ELF-1 (cell line): ENCODE measurements around the gene PAM16.
A peak's percentile ranks its signal among the peaks of the same experiment; 100 is the strongest.

Experiments
- DNase-seq: peaks from one replicate; pipeline ENCODE4 v3.0.0-alpha.2; 2016; ENCODE audit warnings: low read depth, low spot score

Gene PAM16

DNA sequence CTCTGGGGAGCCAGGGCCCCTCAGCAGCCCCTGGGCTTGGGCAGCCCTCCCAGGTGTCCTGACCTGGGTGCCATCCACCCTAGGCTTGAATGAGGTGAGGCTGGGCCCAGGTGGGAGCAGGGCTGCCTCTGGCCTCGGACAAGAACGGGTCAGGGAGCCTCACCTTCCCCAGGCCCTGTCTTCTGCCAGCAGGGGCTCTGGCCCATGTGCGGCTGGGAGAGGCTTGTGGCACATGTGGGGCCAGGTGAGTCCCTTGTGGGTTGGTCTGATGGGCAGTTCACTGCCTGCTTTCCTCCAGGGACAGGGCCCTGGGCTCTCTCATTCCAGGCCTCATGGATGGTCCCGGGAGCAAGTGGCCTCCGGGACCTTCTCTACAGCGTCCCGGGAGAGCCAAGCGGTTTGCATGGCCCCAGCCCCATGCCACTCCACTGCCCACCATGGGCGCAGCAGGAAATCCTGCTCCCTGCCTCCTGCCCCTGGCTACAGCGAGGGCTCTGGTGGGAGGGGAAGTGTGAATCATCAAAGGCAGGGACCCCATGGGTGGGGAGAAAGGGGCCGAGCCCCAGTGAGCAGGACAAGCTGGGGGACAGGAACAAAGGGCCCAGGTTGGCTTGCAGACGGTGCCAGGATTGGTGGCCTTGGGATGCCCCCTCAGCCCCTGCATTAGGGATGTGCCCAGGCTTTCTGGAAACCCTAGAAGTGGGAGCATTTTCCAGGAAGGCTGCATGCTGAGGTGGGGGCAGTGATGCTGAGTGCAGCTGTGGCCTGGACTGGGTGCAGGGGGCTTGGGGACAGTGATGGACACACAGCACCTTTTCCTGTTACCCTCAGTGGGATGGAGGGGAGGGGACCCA is 32.7 kb upstream of the PAM16 start:
- DNase-seq, result no peak

DNA sequence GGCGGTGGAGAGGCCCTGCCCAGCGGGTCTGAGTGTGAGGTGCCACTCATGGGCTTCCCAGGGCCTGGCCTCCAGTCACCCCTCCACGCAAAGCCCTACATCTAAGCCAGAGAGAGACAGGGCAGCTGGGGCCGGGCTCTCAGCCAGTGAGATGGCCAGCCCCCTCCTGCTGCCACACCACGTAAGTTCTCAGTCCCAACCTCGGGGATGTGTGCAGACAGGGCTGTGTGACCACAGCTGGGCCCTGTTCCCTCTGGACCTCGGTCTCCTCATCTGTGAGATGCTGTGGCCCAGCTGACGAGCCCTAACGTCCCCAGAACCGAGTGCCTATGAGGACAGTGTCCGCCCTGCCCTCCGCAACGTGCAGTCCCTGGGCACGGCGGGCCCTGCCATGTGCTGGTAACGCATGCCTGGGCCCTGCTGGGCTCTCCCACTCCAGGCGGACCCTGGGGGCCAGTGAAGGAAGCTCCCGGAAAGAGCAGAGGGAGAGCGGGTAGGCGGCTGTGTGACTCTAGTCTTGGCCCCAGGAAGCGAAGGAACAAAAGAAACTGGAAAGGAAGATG is 31.8 kb upstream of the PAM16 start:
- DNase-seq, result no peak

DNA sequence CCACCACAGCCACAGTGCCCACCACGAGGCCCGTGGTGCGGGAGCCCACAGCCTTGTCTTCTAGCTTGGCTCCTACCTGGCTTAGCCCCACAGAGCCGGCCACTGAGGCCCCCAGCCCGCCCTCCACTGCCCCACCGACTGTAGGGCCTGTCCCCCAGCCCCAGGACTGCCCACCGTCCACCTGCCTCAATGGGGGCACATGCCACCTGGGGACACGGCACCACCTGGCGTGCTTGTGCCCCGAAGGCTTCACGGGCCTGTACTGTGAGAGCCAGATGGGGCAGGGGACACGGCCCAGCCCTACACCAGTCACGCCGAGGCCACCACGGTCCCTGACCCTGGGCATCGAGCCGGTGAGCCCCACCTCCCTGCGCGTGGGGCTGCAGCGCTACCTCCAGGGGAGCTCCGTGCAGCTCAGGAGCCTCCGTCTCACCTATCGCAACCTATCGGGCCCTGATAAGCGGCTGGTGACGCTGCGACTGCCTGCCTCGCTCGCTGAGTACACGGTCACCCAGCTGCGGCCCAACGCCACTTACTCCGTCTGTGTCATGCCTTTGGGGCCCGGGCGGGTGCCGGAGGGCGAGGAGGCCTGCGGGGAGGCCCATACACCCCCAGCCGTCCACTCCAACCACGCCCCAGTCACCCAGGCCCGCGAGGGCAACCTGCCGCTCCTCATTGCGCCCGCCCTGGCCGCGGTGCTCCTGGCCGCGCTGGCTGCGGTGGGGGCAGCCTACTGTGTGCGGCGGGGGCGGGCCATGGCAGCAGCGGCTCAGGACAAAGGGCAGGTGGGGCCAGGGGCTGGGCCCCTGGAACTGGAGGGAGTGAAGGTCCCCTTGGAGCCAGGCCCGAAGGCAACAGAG is 31.0 kb upstream of the PAM16 start:
- no peak for DNase-seq

DNA sequence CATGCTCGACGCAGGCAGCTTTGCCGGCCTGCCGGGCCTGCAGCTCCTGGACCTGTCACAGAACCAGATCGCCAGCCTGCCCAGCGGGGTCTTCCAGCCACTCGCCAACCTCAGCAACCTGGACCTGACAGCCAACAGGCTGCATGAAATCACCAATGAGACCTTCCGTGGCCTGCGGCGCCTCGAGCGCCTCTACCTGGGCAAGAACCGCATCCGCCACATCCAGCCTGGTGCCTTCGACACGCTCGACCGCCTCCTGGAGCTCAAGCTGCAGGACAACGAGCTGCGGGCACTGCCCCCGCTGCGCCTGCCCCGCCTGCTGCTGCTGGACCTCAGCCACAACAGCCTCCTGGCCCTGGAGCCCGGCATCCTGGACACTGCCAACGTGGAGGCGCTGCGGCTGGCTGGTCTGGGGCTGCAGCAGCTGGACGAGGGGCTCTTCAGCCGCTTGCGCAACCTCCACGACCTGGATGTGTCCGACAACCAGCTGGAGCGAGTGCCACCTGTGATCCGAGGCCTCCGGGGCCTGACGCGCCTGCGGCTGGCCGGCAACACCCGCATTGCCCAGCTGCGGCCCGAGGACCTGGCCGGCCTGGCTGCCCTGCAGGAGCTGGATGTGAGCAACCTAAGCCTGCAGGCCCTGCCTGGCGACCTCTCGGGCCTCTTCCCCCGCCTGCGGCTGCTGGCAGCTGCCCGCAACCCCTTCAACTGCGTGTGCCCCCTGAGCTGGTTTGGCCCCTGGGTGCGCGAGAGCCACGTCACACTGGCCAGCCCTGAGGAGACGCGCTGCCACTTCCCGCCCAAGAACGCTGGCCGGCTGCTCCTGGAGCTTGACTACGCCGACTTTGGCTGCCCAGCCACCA is 30.2 kb upstream of the PAM16 start:
- DNase-seq, result no peak

DNA sequence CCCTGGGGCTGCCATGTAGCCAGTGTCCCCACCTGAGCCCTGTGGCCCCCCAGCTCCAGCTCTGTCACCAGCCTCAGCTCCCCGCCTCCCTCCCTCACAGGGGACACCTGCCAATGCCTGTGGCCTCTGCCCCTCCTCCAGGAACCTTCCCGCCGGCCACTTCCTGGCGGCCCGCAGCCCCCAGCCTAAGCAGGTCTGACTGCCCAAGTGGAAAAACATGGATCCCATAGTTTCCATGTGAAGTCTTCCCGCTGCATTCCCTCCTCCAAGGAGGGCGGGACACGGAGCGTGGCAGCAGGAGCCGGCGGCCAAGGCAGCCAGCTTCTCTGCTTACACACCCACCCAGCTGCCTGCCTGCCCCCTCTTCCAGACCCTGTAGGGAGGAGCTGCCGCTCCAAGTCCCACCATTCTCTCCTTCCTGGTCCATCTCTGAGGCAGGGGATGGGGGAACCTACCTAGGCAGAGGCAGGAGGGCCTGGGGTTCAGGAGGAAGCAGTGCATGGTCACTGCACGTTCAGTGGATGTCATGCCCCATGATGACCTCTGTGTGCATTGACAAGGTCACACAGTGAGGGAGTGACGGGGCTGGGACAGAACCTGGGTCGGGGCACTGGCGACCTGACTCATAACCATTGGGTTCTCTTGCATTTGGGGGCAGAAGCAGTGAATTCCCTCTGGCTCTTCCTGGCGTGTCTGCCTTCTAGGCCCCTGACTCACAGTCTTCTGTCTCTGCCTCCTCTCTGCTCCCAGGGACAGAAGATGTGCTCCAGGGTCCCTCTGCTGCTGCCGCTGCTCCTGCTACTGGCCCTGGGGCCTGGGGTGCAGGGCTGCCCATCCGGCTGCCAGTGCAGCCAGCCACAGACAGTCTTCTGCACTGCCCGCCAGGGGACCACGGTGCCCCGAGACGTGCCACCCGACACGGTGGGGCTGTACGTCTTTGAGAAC is 29.3 kb upstream of the PAM16 start:
- no peak for DNase-seq

DNA sequence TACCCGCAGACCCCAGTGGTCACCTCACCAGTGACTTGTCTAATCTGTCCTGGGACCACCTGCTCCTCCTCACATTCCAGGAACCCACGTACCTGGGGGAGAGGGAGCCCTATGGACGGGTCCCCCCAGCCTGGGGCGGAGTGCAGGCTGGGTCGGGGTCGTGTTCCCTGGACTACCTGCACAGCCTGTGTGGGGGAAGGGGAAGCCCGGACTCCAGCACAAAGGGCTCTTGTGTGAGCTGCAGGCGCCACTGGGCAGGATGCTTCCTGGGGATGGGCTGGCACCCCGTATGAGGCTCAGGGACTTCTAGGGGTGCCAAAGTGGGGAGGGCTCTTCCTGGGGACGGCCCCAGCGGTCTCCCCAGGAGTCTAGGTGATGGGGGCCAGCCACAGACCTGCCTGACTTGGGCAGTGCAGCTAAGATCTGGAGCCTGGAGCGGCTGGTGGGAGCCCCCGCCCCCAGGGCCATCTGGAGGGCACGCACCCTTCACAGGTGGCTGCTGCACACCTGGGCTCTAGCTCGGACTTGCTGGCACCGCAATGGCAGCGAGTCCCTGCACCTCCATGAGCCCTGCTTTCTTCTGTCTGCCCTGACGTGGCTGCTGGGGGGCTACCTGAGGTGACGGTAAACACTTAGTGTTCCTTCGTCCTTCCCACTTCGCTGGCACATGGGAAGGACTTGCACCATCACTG is 28.0 kb upstream of the PAM16 start:
- no peak for DNase-seq

DNA sequence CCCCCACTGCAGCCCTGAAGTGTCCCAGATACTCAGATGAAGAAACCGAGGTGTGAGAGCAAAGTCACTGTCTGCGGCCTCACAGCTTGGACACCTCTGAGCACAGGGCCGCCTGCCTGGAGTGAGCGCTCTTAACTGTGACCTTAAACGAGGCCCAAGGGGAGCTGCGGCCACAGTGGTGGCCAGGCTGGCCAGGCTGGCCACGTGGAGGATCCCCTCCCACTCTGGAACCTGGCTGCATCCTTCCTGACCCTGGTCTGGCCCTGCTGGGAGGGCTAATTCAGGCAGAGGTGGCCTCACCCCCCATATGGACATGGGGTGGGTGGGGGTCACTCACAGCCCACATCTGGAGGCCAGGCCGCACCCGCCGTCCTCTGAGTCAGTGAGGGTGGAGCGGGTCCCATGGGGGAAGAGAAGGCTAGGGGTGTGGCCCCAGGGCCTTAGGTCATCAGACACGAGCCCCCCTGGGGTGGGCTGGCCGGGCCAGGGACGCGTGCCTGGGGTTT is 27.1 kb upstream of the PAM16 start:
- no peak for DNase-seq

DNA sequence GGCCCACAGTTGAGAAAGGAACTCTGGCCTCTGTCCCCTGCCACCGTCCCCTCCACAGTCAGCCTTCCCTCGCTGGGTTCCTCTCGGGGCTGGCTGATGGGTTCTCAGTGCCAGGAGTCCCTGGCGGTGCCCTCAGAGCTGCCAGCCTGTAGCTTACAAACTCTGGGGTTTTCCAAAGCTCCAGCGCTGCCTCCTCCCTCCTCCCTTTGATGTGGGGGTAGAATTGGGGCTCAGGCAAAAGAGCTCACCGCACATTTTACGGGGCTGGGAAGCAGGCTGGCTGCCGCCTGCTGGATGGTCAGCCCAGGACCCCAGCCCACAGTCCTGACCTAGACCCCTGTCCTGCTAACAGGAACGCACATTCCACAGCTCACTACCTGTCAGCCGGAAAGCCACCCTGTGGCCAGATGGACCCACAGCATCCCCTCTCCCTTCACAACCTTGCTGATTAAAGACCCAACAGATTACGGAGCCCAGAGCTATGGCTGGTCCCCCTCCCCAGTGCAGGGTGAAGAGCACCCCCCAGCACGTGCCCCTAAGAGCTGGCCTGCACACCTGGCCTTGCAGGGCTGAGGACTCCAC is 26.5 kb upstream of the PAM16 start:
- peak; percentile 69 for DNase-seq

DNA sequence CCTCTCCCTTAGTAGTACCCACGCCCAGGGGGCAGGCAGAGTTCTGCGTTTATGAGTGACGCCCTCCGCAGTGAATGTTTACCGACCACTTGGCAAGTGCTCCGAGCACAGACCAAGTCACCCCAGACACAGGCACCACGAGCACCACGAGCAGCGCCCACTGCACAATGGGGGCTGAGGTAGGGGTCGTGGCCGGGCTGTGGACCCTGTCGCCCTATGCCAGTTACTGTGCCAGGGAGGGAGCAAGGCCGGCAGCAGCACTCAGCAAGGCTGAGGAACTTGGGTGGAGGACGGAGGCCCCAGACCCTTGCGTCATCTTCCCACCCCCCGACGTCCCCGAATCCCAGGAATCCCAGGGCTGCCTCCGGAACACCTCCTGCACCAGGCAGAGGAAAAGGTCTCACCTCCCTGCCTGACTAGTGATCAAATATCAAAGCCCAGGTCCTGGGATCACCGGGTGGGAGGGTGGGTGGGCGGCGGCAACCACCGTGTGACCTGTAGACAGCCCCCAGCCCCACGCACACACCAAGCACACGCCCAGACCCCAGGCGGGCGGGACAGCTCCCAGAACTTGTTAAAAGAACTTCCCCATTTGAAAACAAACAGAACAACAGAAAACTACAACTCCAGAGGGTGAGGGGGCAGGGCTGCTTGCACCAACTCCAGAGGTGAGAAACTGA is 25.9 kb upstream of the PAM16 start:
- no peak for DNase-seq

DNA sequence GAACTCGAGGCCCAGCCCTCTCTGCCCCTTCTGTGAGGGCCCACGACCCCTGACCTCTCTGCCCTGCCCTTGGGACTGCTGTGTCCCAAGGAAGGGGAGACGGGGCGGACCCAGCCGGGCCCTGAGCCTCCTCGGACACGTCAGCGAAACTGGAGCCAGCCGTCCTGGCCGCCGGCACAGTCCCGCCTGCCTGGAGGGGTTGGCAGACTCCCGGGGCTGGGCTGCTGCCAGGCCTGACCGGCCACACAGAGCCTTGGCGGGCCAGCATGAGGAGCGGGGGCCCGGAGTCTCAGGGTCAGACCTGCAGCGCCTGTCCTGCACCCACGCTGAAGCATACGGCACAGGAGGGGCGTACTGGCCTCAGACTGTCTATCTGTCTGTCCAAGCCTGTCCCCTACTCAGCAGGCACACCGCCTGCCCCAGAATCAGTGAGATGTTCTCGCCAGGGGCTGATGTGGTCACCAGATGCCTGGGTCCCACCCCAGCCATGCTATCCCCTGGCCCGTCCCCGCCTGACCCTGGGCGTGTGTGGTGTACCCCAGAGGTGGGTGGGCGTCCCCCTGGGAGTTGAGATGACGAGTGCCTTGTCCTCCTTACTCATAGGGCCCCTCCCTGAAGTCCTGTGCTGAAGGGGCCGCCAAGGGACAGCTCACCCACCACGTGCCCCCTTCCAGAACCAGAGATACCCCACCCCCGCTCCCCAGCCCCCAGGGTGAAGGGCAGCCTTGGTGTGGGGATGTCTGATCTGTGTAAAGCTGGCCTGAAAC is 25.2 kb upstream of the PAM16 start:
- DNase-seq, result no peak

DNA sequence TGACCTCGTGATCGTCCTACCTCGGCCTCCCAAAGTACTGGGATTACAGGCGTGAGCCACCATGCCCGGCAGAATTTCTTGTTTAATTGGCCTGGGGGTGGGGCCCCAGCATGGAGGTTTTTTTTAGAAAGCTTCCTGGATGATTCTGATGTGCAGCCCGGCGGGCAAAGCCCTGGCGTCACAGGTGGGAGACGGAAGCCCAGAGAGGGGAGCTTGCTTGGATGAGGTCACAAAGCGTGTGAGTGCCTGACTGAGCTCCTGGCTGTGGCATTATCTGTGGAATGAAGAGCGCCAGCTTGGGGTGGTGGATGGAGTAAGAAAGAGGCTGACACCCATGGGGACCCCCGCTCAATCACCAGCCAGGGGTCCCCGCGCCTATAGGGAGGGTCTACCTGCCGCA is 24.6 kb upstream of the PAM16 start:
- no peak for DNase-seq

DNA sequence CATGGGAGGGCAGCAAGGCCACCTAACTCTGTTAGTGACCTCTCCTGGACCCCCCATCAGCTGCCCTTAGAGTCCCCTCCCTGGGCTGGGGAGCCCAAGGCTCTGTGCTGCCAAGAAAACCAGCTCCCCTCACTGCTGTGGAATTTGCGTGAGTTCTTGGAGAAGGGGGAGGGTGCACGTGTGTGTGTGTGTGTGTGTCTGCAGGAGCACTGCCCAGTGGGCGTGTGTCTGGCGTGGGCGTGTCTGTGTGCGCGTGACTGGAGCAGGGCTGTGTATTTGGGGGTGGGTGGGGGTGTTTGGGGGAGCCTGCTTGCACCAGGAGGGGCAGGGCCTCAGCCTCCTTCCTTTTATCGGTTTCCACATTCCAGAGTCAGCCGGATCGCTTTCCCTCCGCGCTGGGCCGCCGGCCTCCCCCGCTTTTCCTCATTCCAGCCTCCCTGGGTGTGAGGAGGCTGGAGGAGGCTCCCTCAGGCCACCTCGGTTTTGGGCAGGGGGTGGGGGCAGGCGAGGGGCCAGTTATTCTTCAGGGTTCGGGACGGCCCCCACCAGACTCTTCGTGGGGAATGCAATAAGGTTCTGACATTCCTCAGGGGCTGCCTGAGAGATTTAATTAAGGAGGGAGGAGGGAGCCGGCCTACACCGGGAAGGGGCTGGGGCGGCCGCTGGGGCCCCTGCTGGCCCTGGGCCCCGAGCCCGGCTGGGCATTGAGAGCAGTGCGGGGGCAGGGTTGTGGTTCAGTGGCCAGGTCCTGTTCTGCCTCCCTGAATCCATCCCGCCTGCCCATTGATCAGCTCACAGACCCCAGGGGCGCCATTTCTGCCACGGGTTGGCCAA is 23.0 kb upstream of the PAM16 start:
- DNase-seq, result peak; percentile 77

DNA sequence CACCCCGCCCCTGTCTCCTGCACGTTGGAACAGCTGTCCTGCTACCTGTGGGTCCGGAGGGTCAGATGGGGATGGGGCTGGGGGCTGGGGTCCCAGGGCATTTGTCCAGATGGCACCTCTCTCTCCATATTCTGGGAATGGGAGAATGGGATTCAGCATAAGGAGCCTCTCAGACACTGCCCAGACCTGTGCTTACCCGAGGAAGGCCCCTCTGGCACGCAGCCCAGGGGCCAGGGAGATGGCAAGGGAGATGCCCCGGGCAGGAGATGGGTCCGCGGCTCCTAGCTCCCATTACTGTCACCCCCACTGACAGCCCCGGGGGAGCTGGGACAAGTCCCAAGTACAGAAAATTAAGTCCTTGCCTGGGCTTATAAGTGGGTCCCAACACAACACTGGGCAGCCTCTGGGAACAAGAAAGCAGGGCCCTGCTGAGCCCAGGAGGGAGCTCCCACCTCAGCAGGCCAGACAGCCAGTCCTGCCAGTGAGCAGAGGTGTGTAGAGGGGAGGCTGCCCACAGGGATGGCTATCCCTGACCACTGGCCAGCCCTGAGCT is 22.3 kb upstream of the PAM16 start:
- DNase-seq, result no peak

DNA sequence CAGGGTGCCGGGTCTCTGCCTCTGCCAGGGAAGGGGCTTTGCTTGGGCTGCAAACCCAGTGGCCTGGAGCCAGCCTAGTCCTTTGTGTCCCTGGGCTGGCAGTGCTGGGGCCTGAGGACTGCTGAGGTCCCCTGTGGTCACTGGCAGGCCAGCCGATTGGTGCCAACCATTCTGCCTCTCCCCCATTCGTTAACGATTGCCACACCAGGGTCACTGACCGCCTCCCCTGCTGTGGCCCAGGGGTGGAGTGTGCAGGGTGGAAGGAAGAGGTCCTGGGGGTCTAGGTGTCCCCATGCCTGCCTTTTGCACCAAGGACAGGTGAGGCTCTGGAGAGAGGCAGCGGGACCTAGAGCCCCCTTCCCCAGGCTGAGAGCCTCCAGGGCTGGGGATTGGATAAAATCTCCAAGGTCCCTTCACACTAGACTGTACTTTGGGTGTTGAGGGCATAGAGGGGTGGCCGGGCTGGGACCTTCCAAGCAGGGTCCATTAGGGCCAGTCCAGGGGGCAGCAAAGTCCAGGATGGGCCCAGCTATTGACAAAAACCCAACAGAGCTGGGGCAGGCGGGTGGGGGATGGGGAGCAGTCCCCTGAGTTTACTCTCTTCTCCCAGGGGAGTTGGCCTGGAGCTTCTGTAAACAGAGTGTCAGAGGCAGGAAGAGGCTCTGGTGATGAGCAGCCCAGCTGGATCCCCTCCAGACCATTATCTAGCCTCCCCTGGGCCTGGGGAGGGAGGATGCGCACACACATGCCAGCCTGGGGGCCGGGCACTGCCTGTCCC is 21.6 kb upstream of the PAM16 start:
- no peak for DNase-seq

DNA sequence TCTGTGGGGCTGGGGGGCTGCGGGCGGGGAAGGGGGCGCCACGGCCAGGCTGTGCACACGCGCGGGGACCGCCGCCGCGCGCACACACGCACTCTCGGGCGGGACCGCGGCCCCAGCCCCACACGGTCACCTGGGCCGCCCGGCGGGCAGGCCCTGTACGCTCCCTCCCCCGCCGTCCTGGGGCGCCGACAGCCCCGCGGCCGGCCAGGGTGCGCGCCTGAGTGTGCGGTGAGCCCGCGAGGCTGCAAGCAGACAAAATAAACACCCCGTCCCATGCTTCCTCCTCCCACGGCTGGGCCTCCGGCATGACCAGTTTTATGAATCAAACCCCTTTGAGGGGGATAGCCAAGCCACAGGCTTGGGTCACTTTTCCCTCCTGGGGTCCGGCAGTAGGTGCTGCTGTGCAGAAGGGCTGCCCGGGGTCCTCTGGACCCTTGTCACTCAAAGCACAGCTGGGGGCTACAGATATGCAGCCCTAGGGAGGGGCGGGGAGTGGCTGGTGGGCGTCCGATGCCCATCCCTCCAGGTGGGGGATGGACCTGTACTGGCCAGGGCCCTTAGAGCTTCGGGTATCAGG is 21.0 kb upstream of the PAM16 start:
- no peak for DNase-seq
